ENCODE measurements around the gene ACTRT2.

- TF ChIP-seq EZH2 (IDR thresholded peaks at IDR 0.05; ENCODE audit: insufficient read depth, poor library complexity, severe bottlenecking) (no peak), EZH2phosphoT487 (IDR thresholded peaks at IDR 0.05; ENCODE audit: insufficient read depth, low read depth) (no peak)
These were observed 49.7 kb upstream of the ACTRT2 start for GRCh38 chr1:2971609-2972008.
